Endothelial cell of umbilical vein (primary cell): ENCODE data around the gene PARVA. TPM values are rescaled to one million over a fixed set of nuclear protein-coding genes. Genes with fewer than 3 reads are reported as not detected.

Experiments used
- BruUV-seq: library from RNA; stranded (reverse); fragments of 400-500 nt; replicated peaks from 2 replicates; lab custom pipeline; 2021; lab: Mats Ljungman, UMichigan
- CTCF ChIA-PET: fragments of 300-600, 350-600 bp; sonication (Branson Sonifier 250); formaldehyde crosslinking; loops from one replicate; lab custom pipeline; 2021; ENCODE audit warnings: antibody characterized with exemption, inconsistent platforms; lab: Charles Lee
- POLR2A ChIA-PET: fragments of 300-600, 350-600 bp; sonication (Branson Sonifier 250); formaldehyde crosslinking; loops from one replicate; lab custom pipeline; 2021; ENCODE audit warnings: antibody characterized with exemption, inconsistent platforms; lab: Charles Lee
- DNase-seq: peaks from one replicate; pipeline ENCODE4 v3.0.0-alpha.2; 2011; ENCODE audit warnings: low read depth, low spot score
- FAIRE-seq: peaks from 2 replicates; lab custom pipeline; 2011; peaks lifted over from hg19 to GRCh38; lab: Jason Lieb, UNC
- H2AFZ ChIP-seq: 2 replicates; pipeline ENCODE4 v1.6.0; 2012; ENCODE audit warnings: low read depth, low read length, control low read depth, inconsistent platforms
- H3K27ac ChIP-seq: 2 replicates; pipeline ENCODE4 v1.5.1; 2011; ENCODE audit warnings: low read depth, mild to moderate bottlenecking, control low read depth, low read length, moderate library complexity; ENCODE audit not compliant: insufficient read depth
- H3K27me3 ChIP-seq, 2 experiments: 2 replicates each; pipeline versions ENCODE4 v1.6.0 to v1.6.1; 2011; ENCODE audit warnings: low read length in 2 of 2, mixed read lengths in 1 of 2; ENCODE audit not compliant: control insufficient read depth in 2 of 2, insufficient read depth in 2 of 2
- H3K36me3 ChIP-seq, 2 experiments: 2 replicates in 1 of 2; 3 replicates in 1 of 2; pipeline ENCODE4 v1.5.1; 2011; ENCODE audit warnings: low read length in 2 of 2, mild to moderate bottlenecking in 1 of 2, moderate library complexity in 1 of 2; ENCODE audit not compliant: control insufficient read depth in 2 of 2, insufficient read depth in 2 of 2; ENCODE audit errors: extremely low read depth in 1 of 2
- H3K4me1 ChIP-seq: 3 replicates; pipeline ENCODE4 v1.5.1; 2011; ENCODE audit warnings: mild to moderate bottlenecking, low read length; ENCODE audit not compliant: control insufficient read depth, insufficient read depth; ENCODE audit errors: extremely low read depth
- H3K4me2 ChIP-seq: 2 replicates; pipeline ENCODE4 v1.6.1; 2011; ENCODE audit warnings: low read length, control low read depth, mixed read lengths; ENCODE audit not compliant: insufficient read depth
- H3K4me3 ChIP-seq, 3 experiments: fragments of 200-600 bp in 1 of 3; sonication (generic), shearing (Covaris generic) in 1 of 3; replicated peaks in 1 of 3; 2 replicates each; pipeline ENCODE4 v1.5.1; 2011 to 2016; ENCODE audit warnings: control low read depth in 3 of 3, low read length in 3 of 3, mild to moderate bottlenecking in 2 of 3, inconsistent platforms in 1 of 3, low read depth in 1 of 3, moderate library complexity in 1 of 3; ENCODE audit not compliant: insufficient read depth in 1 of 3
- H3K79me2 ChIP-seq: 2 replicates; pipeline ENCODE4 v1.6.0; 2012; ENCODE audit warnings: low read length, inconsistent platforms; ENCODE audit not compliant: control insufficient read depth, insufficient read depth
- H3K9ac ChIP-seq: replicated peaks from 2 replicates; pipeline ENCODE3; 2011; ENCODE audit warnings: low read length, control low read depth; ENCODE audit not compliant: insufficient read depth; ENCODE audit errors: extremely low read depth
- H3K9me1 ChIP-seq: replicated peaks from 3 replicates; pipeline ENCODE4 v1.6.0; 2011; ENCODE audit warnings: mild to moderate bottlenecking, low read length; ENCODE audit not compliant: control insufficient read depth, insufficient read depth; ENCODE audit errors: extremely low read depth
- H3K9me3 ChIP-seq: replicated peaks from 2 replicates; pipeline ENCODE4 v1.5.1; 2012; ENCODE audit warnings: low read length, inconsistent platforms; ENCODE audit not compliant: control insufficient read depth, insufficient read depth
- H4K20me1 ChIP-seq: replicated peaks from 2 replicates; pipeline ENCODE3; 2011; ENCODE audit warnings: mild to moderate bottlenecking, low read length; ENCODE audit not compliant: control insufficient read depth, insufficient read depth; ENCODE audit errors: extremely low read depth
- EZH2 ChIP-seq: IDR thresholded peaks from 2 replicates; pipeline ENCODE4 v1.6.1; 2012; ENCODE audit warnings: borderline replicate concordance, low read depth, mild to moderate bottlenecking, moderate library complexity, low read length, inconsistent platforms; ENCODE audit not compliant: severe bottlenecking
- FOS ChIP-seq: IDR thresholded peaks from 2 replicates; pipeline ENCODE4 v1.6.1; 2011; ENCODE audit warnings: mild to moderate bottlenecking, low read length, moderate library complexity, borderline replicate concordance; ENCODE audit not compliant: insufficient read depth
- GATA2 ChIP-seq: IDR thresholded peaks from 2 replicates; pipeline ENCODE4 v1.7.0; 2011; ENCODE audit warnings: low read depth, mild to moderate bottlenecking, moderate library complexity, mixed read lengths, low read length; ENCODE audit not compliant: insufficient read length, insufficient read depth
- JUN ChIP-seq: IDR thresholded peaks from 2 replicates; pipeline ENCODE4 v1.6.1; 2011; ENCODE audit warnings: borderline replicate concordance, low read depth; ENCODE audit not compliant: insufficient read length, insufficient read depth
- MAX ChIP-seq: IDR thresholded peaks from 2 replicates; pipeline ENCODE4 v1.6.1; 2011; ENCODE audit not compliant: insufficient read depth, insufficient read length
- MYC ChIP-seq: IDR thresholded peaks from one replicate; pipeline ENCODE4 v1.6.1; 2011; ENCODE audit warnings: mild to moderate bottlenecking, low read depth, low read length
- POLR2A ChIP-seq: IDR thresholded peaks from 2 replicates; pipeline ENCODE4 v1.6.1; 2012; ENCODE audit warnings: low read depth, mild to moderate bottlenecking, control low read depth, low read length
- POLR2AphosphoS5 ChIP-seq: IDR thresholded peaks from 2 replicates; pipeline ENCODE4 v1.6.1; 2012; ENCODE audit warnings: low read depth, mild to moderate bottlenecking, control low read depth, low read length, moderate library complexity; ENCODE audit not compliant: insufficient read depth
- dilution Hi-C: fragments of 300-500 bp; cut with MboI; formaldehyde crosslinking; loops from one replicate; pipeline ENCODE4 v1.15.0; 2019; ENCODE audit warnings: low sequenced_read_pairs; ENCODE audit not compliant: extremely low pct_ligation_motif_present
- intact Hi-C: fragments of 100-400 bp; cut with micrococcal nuclease; formaldehyde crosslinking; loops from one replicate; pipeline ENCODE4 v1.10.0; 2022
- polyA plus RNA-seq, 4 experiments: library from polyadenylated mRNA; depleted of rRNA in 3 of 4; stranded (reverse) in 3 of 4; unstranded in 1 of 4; fragments of >200 nt; gene quantifications; 2 replicates each; pipeline versions ENCODE4 v1.2.1 to v1.2.3, GENCODE V29; 2011 to 2012; ENCODE audit warnings: missing spikeins in 1 of 4
- total RNA-seq: library from RNA; stranded (reverse); gene quantifications from 2 replicates; pipeline ENCODE4 v1.2.3, GENCODE V29; 2021
- TF ChIP-seq, protein P1 (sequence below), 2 donors: IDR thresholded peaks; 1 replicate in 1 of 2; 2 replicates in 1 of 2; pipeline ENCODE4 v1.5.1; 2011; ENCODE audit warnings: low read length in 2 of 2, mild to moderate bottlenecking in 2 of 2, moderate library complexity in 2 of 2, control low read depth in 1 of 2, inconsistent platforms in 1 of 2, low read depth in 1 of 2; ENCODE audit not compliant: insufficient read depth in 1 of 2; ENCODE audit errors: extremely low read depth in 1 of 2

The PARVA gene
- total and polyA plus RNA-seq, 2 donors (not counting 3 experiments of a cell fraction or from before 2014, with no cell fraction given), result 40.6 to 104 TPM

DNA sequence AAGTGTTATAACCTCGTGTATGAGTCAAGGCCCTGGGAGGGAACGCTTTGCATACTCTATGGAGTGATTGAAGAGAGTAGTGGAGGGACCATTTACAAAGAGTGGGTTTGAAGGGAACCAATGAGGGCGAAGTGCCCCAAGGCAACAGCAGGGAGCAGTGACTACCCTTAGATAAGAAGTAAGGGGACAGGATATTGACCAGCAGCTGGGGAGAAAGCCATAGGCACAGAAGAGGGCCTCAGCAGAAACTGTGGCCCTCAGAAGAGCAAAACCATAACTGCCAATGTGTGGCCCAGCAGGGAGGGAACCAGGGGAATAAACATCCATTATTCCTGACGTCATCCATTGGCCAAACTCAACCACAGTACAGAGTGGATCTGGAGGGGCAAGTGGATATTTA, 24.7 kb downstream of the PARVA start:
- no TSS peak for BruUV-seq
- no peaks in the 10 kb centered on the region for H3K9me1 ChIP-seq
- H3K36me3 ChIP-seq, result no peaks in the 10 kb centered on the region
- H4K20me1 ChIP-seq, result no peaks in the 10 kb centered on the region
- dilution Hi-C loops (no loop called here), intact Hi-C loops (no loop called here)
- H3K27ac ChIP-seq, result no peak overlapping the region
- no peak overlapping the region for H2AFZ ChIP-seq
- H3K4me1 ChIP-seq, result peaks cover 9% of the 10 kb centered on the region
- H3K79me2 ChIP-seq, result peaks cover 48% of the 10 kb centered on the region
- FAIRE-seq (no peak), DNase-seq (no peak)
- ChIA-PET CTCF (interaction anchor here (1.0 kb wide), 1 partner anchor 10 kb away, joined by 3 read pairs; no protein-coding TSS in a partner anchor), POLR2A (no interaction called here)
- no peaks in the 10 kb centered on the region for H3K9me3 ChIP-seq
- TF ChIP-seq POLR2A, result no peak
- TF ChIP-seq FOS, result no peak
- TF ChIP-seq POLR2AphosphoS5, result no peak
- TF ChIP-seq MAX, result no peak
- TF ChIP-seq GATA2, result no peak
- no peak for TF ChIP-seq EZH2
- TF ChIP-seq, protein P1, sequence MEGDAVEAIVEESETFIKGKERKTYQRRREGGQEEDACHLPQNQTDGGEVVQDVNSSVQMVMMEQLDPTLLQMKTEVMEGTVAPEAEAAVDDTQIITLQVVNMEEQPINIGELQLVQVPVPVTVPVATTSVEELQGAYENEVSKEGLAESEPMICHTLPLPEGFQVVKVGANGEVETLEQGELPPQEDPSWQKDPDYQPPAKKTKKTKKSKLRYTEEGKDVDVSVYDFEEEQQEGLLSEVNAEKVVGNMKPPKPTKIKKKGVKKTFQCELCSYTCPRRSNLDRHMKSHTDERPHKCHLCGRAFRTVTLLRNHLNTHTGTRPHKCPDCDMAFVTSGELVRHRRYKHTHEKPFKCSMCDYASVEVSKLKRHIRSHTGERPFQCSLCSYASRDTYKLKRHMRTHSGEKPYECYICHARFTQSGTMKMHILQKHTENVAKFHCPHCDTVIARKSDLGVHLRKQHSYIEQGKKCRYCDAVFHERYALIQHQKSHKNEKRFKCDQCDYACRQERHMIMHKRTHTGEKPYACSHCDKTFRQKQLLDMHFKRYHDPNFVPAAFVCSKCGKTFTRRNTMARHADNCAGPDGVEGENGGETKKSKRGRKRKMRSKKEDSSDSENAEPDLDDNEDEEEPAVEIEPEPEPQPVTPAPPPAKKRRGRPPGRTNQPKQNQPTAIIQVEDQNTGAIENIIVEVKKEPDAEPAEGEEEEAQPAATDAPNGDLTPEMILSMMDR (IDR thresholded peaks at IDR 0.05; ENCODE audit: extremely low read depth in 1 of 2, insufficient read depth in 1 of 2, low read depth in 1 of 2, low read length in 2 of 2), result no peak
- no peak for TF ChIP-seq MYC
- no peak for TF ChIP-seq JUN
- no peak overlapping the region for H3K4me3 ChIP-seq
- no peak overlapping the region for H3K4me2 ChIP-seq
- H3K27me3 ChIP-seq, result no peaks in the 10 kb centered on the region
- no peak overlapping the region for H3K9ac ChIP-seq
